Progenitor cell of endocrine pancreas (in vitro differentiated cells): ENCODE data around the gene MAN1A1. TPM values are rescaled to one million over a fixed set of nuclear protein-coding genes. Genes with fewer than 3 reads are reported as not detected.

Experiments
- DNase-seq: peaks from one replicate; pipeline ENCODE4 v3.0.0; 2021; ENCODE audit warnings: low spot score; ENCODE audit not compliant: unreplicated experiment
- H3K27ac Mint-ChIP-seq: 2 replicates; pipeline ENCODE4 v1.8.0; 2021; ENCODE audit warnings: mild to moderate bottlenecking, moderate library complexity, mixed read lengths
- H3K27me3 Mint-ChIP-seq: 2 replicates; pipeline ENCODE4 v1.8.0; 2021; ENCODE audit warnings: mixed read lengths
- H3K36me3 Mint-ChIP-seq: 2 replicates; pipeline ENCODE4 v1.8.0; 2022; ENCODE audit warnings: mixed read lengths; ENCODE audit not compliant: insufficient read depth
- H3K4me1 Mint-ChIP-seq: 2 replicates; pipeline ENCODE4 v1.8.0; 2021; ENCODE audit warnings: low read depth, mixed read lengths
- H3K4me3 Mint-ChIP-seq: 2 replicates; pipeline ENCODE4 v1.8.0; 2021; ENCODE audit warnings: low read depth, mild to moderate bottlenecking, moderate library complexity, mixed read lengths
- H3K9me3 Mint-ChIP-seq: 2 replicates; pipeline ENCODE4 v1.8.0; 2021; ENCODE audit warnings: low read depth, mixed read lengths
- CTCF ChIP-seq: fragments of 200-600 bp; sonication (generic); IDR thresholded peaks from one replicate; pipeline ENCODE4 v1.5.0; 2021; ENCODE audit warnings: antibody characterized with exemption, mild to moderate bottlenecking; ENCODE audit not compliant: unreplicated experiment
- total RNA-seq: library from RNA; stranded (reverse); gene quantifications from 2 replicates; pipeline ENCODE4 v1.2.1, GENCODE V29; 2021

MAN1A1 gene
- total RNA-seq, 1 donor from 2014 or later: 27.6 TPM

DNA sequence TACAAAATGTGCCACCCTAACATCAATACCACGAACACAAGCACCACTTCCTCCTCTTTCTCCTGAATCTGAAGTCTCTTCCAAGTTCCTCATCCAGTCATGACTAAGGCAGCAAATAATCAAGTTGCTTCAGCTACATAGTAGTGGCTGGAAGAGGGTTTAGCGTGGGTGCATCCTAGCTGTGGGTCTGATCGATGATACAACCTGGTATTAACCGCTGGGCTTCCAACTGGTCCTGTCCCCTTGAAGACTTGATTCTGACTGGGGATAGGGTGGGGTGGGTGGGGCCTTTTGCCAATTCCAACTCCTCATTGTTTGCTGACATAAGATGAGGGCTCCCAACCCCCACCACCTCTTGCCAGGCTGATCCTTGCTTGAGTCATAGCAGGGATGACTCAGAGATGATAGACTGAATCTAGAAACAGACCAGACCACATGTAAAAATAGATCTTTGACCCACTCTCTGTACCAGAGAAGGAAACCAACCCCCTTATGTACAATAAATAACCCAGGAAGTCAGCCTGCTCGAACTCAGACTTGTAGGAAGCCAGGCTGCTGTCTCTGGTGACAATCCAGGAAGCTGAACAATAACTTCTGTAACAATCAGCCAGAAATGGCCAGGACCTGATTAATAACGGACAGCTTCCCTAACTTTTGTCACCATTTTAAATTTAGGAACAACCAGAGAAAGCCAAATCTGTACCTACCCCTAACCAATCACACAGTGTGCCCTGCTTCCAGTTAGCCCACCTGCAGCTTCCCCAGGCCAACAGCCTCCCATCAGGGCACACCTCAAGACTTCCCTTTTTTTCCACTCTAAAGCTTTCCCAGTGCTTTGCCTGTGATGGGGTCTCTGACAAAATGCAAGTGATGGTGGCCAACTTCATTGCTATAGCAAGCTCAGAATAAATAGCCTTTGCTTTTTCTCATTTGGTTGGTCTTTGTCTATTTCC is 202.2 kb downstream of the MAN1A1 start:
- Mint-ChIP-seq H3K27me3 (peaks cover 3% of the 10 kb centered on the region), H3K36me3 (no peaks in the 10 kb centered on the region), H3K4me3 (no peak overlapping the region), H3K27ac (no peak overlapping the region), H3K4me1 (no peaks in the 10 kb centered on the region), H3K9me3 (no peaks in the 10 kb centered on the region)
- TF ChIP-seq CTCF: no peak
- DNase-seq: no peak

DNA sequence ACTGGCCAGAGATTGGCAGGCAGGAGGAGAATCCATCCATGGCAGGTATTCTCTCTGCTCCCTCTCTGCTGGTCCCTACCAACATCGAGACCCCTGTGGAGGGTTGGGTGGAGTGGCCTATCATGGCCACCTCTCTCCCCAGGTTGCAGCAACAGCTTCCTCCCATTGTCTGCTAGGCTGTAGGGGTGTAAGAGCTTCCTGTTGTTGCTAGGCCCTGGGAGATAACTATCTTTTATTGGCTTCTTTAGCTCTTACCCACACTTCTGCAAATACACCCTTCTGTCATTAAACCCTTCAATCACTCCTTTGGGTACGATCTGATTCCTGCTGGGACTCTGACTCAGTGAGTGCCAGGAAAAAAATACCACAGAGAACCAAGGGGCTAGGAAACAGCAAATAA is 204.4 kb downstream of the MAN1A1 start:
- Mint-ChIP-seq H3K4me3 (no peak overlapping the region), H3K4me1 (no peaks in the 10 kb centered on the region), H3K27ac (no peak overlapping the region), H3K9me3 (no peaks in the 10 kb centered on the region), H3K27me3 (peaks cover 3% of the 10 kb centered on the region), H3K36me3 (no peaks in the 10 kb centered on the region)
- no peak for TF ChIP-seq CTCF
- no peak for DNase-seq

DNA sequence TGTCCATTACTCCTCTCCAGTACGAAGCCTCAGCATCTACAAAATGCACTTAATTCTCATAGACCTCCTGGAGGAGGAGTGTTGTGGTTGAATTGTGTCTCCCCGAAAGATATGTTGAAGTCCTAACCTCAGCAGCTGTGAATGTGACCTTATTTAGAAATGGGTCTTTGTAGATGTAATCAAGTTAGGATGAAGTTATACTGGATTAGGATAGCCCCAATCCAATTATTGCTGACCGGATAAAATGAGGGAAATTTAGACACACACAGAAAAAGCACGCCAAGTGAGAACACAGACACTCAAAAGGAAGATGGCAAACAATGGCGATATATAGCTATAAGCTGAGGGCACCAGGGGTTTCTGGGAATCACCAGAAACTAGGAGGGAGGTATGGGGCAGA is 206.9 kb downstream of the MAN1A1 start:
- H3K27me3 Mint-ChIP-seq: no peaks in the 10 kb centered on the region
- TF ChIP-seq CTCF: no peak
- H3K4me3 Mint-ChIP-seq: no peak overlapping the region
- no peaks in the 10 kb centered on the region for H3K9me3 Mint-ChIP-seq
- H3K36me3 Mint-ChIP-seq: no peaks in the 10 kb centered on the region
- DNase-seq: no peak
- no peak overlapping the region for H3K27ac Mint-ChIP-seq
- H3K4me1 Mint-ChIP-seq: peaks cover 2% of the 10 kb centered on the region

- no peaks in the 10 kb centered on the region for H3K9me3 Mint-ChIP-seq
- DNase-seq: no peak
- no peaks in the 10 kb centered on the region for H3K27me3 Mint-ChIP-seq
- H3K4me3 Mint-ChIP-seq: no peak overlapping the region
- peaks cover 2% of the 10 kb centered on the region for H3K4me1 Mint-ChIP-seq
- no peak overlapping the region for H3K27ac Mint-ChIP-seq
- no peak for TF ChIP-seq CTCF
- no peaks in the 10 kb centered on the region for H3K36me3 Mint-ChIP-seq
Measured at GRCh38 chr6:119142041-119142440, 207.5 kb downstream of the MAN1A1 start.

DNA sequence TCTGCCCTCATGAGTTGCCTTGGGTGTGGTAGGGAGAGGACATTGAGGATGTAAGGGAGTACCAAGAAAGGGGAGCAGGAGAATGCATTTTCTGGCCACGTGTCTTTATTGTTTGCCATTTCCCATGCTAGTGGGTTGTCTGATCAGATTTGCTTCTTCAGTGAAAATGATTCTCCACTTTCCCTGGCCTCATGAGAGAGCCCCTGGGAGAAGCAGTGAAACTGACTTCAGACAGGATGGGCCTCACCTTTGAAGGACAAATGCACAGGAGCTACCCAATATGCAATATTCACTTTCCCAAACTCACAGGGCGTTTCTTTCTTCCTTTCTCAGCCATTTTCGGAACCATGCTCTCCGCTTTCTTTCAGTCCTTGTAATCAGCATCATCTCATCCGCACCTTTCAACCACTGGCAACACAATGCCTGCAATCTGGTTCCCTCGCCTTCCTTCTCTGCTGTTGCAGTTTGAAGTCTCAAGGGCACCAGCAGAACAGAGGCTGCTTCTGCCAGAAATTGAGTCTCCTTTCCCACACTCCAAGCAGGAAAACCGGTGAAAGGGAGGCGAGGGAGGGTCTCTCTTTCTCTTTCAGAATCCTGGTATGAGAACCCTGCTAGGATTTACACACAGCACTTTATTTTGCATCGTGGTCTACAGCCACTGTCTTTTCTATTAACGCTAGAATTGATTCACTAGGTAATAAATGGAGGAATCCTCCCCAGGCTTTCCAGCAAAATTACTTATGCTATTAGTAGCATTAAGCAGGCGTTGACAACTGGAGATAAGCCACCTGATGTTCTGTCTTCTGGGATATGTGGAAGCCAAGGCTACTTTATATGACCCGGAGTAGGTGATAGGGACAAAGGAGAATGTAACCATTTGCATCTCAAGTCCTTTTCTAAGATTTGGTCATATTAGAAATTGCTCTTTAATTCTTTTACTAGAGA is 209.1 kb downstream of the MAN1A1 start:
- Mint-ChIP-seq H3K27me3 (no peaks in the 10 kb centered on the region), H3K4me1 (peaks cover 2% of the 10 kb centered on the region), H3K4me3 (no peak overlapping the region), H3K9me3 (no peaks in the 10 kb centered on the region), H3K36me3 (no peaks in the 10 kb centered on the region), H3K27ac (no peak overlapping the region)
- DNase-seq: no peak
- TF ChIP-seq CTCF: no peak
